ENCODE data around the gene TAS2R30. TPM values are rescaled to one million over a fixed set of nuclear protein-coding genes. Genes with fewer than 3 reads are reported as not detected.

TAS2R30 gene
- total RNA-seq, 4 donors from 2014 or later = 1.3 to 7.9 (median 4.5) TPM

DNA sequence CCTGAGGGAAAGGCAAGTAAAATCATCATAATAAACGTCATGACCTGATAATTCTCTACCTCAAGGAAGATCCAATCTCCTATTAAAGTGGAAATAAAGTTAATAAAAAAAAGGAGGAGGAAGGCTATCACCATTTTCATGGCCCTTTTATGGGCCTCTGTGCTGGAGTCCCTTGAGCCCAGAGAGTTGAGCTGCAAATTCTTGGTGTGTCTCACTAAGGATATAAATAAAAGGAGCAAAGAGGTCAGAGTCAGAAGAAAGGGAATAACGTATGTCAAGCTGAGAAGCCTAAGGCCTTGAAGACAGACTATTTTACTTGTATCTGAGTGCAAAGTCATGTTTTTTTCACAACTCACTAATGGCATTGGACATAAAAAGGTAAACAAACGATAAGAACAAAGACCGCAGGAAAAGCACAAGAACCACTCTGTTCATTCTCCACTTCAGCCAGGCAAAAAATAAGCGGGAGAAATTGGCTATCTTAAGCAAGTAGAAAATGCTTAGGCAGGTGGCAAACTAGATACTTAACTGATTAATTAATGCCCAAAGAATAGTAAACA lies 24.5 kb upstream of the TAS2R30 start:
- Histone ChIP-seq H3K36me3 (peaks cover 0 to 5% of the 10 kb centered on the region in 2 donors), H3K27ac (no peak overlapping the region), H3K4me3 (no peak overlapping the region), H3K9me3 (no peaks in the 10 kb centered on the region), H3K4me1 (peaks cover 0 to 10% (median 0%) of the 10 kb centered on the region in 3 donors), H3K27me3 (no peaks in the 10 kb centered on the region)
- no peak for ATAC-seq
- TF ChIP-seq POLR2AphosphoS5 (IDR thresholded peaks at IDR 0.05) (no peak), POLR2A (IDR thresholded peaks at IDR 0.05) (no peak), EP300 (IDR thresholded peaks at IDR 0.05) (no peak)
- TF ChIP-seq, protein P1, sequence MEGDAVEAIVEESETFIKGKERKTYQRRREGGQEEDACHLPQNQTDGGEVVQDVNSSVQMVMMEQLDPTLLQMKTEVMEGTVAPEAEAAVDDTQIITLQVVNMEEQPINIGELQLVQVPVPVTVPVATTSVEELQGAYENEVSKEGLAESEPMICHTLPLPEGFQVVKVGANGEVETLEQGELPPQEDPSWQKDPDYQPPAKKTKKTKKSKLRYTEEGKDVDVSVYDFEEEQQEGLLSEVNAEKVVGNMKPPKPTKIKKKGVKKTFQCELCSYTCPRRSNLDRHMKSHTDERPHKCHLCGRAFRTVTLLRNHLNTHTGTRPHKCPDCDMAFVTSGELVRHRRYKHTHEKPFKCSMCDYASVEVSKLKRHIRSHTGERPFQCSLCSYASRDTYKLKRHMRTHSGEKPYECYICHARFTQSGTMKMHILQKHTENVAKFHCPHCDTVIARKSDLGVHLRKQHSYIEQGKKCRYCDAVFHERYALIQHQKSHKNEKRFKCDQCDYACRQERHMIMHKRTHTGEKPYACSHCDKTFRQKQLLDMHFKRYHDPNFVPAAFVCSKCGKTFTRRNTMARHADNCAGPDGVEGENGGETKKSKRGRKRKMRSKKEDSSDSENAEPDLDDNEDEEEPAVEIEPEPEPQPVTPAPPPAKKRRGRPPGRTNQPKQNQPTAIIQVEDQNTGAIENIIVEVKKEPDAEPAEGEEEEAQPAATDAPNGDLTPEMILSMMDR (IDR thresholded peaks at IDR 0.05) = no peak
- 28 to 47% methylated on average over 4 to 5 of the region's 5 CpGs for WGBS, 2 donors (ENCODE audit: low coverage in 1 of 2)

DNA sequence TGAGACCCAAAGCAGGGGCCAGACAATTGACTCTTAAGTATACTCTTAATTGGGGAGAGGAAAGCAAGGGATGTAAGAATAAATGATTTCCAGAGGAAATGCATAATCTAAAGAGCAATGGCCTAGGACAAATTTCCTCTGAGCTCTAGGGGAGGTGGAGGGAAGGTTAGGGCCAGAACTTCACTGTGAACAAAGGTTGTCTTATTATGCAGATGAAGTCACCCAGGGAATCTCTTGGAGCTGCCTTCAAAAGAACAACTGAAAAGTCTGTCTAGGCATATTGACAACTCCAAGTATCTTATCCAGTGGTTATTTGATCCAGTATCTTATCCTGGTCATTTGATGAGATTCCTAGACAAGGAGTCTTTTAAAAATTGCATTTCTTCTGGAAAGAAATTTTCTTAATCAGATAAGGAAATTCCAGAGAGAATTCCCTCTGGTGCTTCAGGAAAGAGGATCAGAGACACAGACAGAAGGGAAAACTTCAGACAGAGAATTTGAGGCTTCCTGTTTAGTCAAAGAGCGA lies 20.0 kb upstream of the TAS2R30 start:
- WGBS, 2 donors (ENCODE audit: low coverage in 1 of 2) = 96 to 100% methylated on average over 1 of the region's 1 CpG
- Histone ChIP-seq H3K9me3 (no peaks in the 10 kb centered on the region), H3K4me3 (no peak overlapping the region), H3K27ac (no peak overlapping the region), H3K4me1 (peaks cover 0 to 10% (median 0%) of the 10 kb centered on the region in 3 donors), H3K27me3 (no peaks in the 10 kb centered on the region), H3K36me3 (no peaks in the 10 kb centered on the region)
- no peak for ATAC-seq
- TF ChIP-seq, protein P1 (IDR thresholded peaks at IDR 0.05) = no peak
- TF ChIP-seq POLR2AphosphoS5 (IDR thresholded peaks at IDR 0.05) (no peak), POLR2A (IDR thresholded peaks at IDR 0.05) (no peak), EP300 (IDR thresholded peaks at IDR 0.05) (no peak)

DNA sequence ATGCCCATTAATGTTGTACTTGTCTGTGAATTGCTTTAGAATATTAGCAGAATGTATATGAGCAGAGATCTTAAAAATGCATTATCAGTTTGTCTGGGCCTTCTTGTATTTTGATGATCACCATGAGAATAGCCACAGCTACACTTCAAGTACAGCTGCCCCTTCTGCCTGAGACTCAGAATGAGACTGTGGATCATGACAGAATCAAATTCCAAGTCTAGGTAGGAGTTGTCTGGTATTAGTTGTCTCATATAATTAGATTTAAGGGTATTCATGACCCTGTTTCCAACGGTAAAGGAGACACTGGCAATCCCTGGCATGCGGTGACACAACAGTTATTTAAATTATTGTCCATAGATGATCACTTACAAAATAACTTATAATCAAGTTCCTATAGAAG lies 18.3 kb upstream of the TAS2R30 start:
- Histone ChIP-seq H3K27me3 (no peaks in the 10 kb centered on the region), H3K4me1 (no peaks in the 10 kb centered on the region), H3K9me3 (no peaks in the 10 kb centered on the region), H3K27ac (no peak overlapping the region), H3K36me3 (no peaks in the 10 kb centered on the region), H3K4me3 (no peak overlapping the region)
- no peak for ATAC-seq
- 86% methylated on average over 2 of the region's 2 CpGs; no CpG with 5 or more reads in 1 of the 2 donors for WGBS, 2 donors (ENCODE audit: low coverage in 1 of 2)
- TF ChIP-seq POLR2AphosphoS5 (IDR thresholded peaks at IDR 0.05) (no peak), EP300 (IDR thresholded peaks at IDR 0.05) (no peak)
- TF ChIP-seq, protein P1 (IDR thresholded peaks at IDR 0.05) = no peak

DNA sequence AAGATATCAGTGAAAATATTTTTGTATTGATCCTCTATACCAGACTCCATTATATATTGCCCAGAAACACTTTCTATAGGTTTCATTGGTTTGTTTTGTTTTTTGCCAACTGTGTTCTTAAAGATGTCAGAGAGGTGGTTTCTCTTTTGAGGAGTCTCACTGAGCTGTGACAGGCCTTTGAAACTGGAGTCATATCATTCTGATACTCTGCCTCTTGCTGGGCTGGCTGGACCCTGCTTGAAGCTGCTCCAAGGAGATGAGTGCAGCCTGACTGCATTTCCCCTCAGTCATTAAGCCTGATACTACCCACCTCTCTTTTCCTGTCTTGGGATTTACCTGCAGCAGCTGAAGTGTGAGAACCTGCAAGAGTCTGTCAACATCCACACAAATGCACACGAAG lies 16.4 kb upstream of the TAS2R30 start:
- no peak overlapping the region for H3K4me3 ChIP-seq
- H3K4me1 ChIP-seq = no peaks in the 10 kb centered on the region
- H3K36me3 ChIP-seq = no peaks in the 10 kb centered on the region
- no peaks in the 10 kb centered on the region for H3K9me3 ChIP-seq
- WGBS, 2 donors (ENCODE audit: low coverage in 1 of 2) = 50% methylated on average over 1 of the region's 1 CpG; no CpG with 5 or more reads in 1 of the 2 donors
- ATAC-seq = no peak
- H3K27me3 ChIP-seq = no peaks in the 10 kb centered on the region
- no peak for TF ChIP-seq EP300 (IDR thresholded peaks at IDR 0.05)
- TF ChIP-seq, protein P1 (IDR thresholded peaks at IDR 0.05) = no peak
- no peak overlapping the region for H3K27ac ChIP-seq

DNA sequence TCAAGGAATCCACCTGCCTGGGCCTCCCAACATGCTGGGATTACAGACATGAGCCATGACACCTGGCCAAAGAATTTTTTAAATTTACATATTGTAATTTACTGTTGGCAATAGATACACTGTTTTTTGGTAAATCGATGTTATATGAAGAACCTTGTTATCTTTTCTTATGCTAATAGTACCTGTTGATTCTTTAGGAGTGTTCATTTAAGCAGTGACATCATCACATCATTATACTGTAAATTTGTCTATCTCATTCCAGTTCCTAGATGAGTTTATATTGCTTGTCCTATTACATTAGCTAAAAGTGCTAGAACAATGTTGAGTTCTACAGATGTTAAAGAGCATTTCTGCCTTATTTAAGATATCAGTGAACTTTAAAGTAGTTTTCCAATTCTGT lies 13.0 kb upstream of the TAS2R30 start:
- Histone ChIP-seq H3K27me3 (no peaks in the 10 kb centered on the region), H3K4me3 (no peak overlapping the region), H3K9me3 (peaks cover 0 to 15% (median 0%) of the 10 kb centered on the region in 3 donors), H3K4me1 (no peaks in the 10 kb centered on the region), H3K27ac (no peak overlapping the region), H3K36me3 (no peaks in the 10 kb centered on the region)
- no peak for ATAC-seq
- WGBS, 2 donors (ENCODE audit: low coverage in 1 of 2) = 100% methylated on average over 1 of the region's 1 CpG
- TF ChIP-seq EP300 (IDR thresholded peaks at IDR 0.05) (no peak), POLR2A (IDR thresholded peaks at IDR 0.05) (no peak), POLR2AphosphoS5 (IDR thresholded peaks at IDR 0.05) (no peak)
- TF ChIP-seq, protein P1 (IDR thresholded peaks at IDR 0.05) = no peak

Data from gastroesophageal sphincter (tissue), 4 donors.